HG02610 (cell line): Measurements from ENCODE around the gene C18orf63.

Source experiments
- ATAC-seq: cut with Tn5 transposase; IDR thresholded peaks from one replicate; pipeline ENCODE4 v1.9.1; 2021; ENCODE audit warnings: mild to moderate bottlenecking, moderate library complexity; ENCODE audit not compliant: unreplicated experiment

The C18orf63 gene

GRCh38 chr18:74373428-74373827 is 57.8 kb downstream of the C18orf63 start:
- ATAC-seq = no peak

- ATAC-seq = no peak
These were observed 60.4 kb downstream of the C18orf63 start for GRCh38 chr18:74375999-74376398.

- no peak for ATAC-seq
These were observed 60.9 kb downstream of the C18orf63 start for GRCh38 chr18:74376523-74376922.

- ATAC-seq = no peak
These were observed 62.1 kb downstream of the C18orf63 start for GRCh38 chr18:74377776-74378175.

GRCh38 chr18:74378179-74378682 is 62.6 kb downstream of the C18orf63 start:
- ATAC-seq = no peak

- no peak for ATAC-seq
These were observed 65.3 kb downstream of the C18orf63 start for GRCh38 chr18:74380916-74381315.

- ATAC-seq = no peak
These were observed 66.1 kb downstream of the C18orf63 start for GRCh38 chr18:74381621-74382295.

GRCh38 chr18:74382481-74383017 is 66.9 kb downstream of the C18orf63 start:
- ATAC-seq = no peak

GRCh38 chr18:74387383-74387782 is 71.7 kb downstream of the C18orf63 start:
- ATAC-seq = no peak

GRCh38 chr18:74388227-74388626 is 72.6 kb downstream of the C18orf63 start:
- ATAC-seq = no peak

- no peak for ATAC-seq
These were observed 73.7 kb downstream of the C18orf63 start for GRCh38 chr18:74389171-74389927.

GRCh38 chr18:74389991-74390390 is 74.4 kb downstream of the C18orf63 start:
- no peak for ATAC-seq

- ATAC-seq = no peak
These were observed 75.3 kb downstream of the C18orf63 start for GRCh38 chr18:74390900-74391299.

- no peak for ATAC-seq
These were observed 76.7 kb downstream of the C18orf63 start for GRCh38 chr18:74392323-74392722.

- no peak for ATAC-seq
These were observed 79.4 kb downstream of the C18orf63 start for GRCh38 chr18:74395006-74395405.

GRCh38 chr18:74395648-74396154 is 80.1 kb downstream of the C18orf63 start:
- ATAC-seq = no peak

- no peak for ATAC-seq
These were observed 80.8 kb downstream of the C18orf63 start for GRCh38 chr18:74396171-74397169.

GRCh38 chr18:74397572-74397971 is 81.9 kb downstream of the C18orf63 start:
- ATAC-seq = no peak

- no peak for ATAC-seq
These were observed 83.7 kb downstream of the C18orf63 start for GRCh38 chr18:74399091-74399887.

GRCh38 chr18:74400813-74401212 is 85.2 kb downstream of the C18orf63 start:
- no peak for ATAC-seq
